HG02973 (cell line): ENCODE measurements around the gene E4F1.

Source experiments
- ATAC-seq: cut with Tn5 transposase; IDR thresholded peaks from one replicate; pipeline ENCODE4 v1.9.1; 2021; ENCODE audit warnings: moderate library complexity; ENCODE audit not compliant: unreplicated experiment

The E4F1 gene

DNA sequence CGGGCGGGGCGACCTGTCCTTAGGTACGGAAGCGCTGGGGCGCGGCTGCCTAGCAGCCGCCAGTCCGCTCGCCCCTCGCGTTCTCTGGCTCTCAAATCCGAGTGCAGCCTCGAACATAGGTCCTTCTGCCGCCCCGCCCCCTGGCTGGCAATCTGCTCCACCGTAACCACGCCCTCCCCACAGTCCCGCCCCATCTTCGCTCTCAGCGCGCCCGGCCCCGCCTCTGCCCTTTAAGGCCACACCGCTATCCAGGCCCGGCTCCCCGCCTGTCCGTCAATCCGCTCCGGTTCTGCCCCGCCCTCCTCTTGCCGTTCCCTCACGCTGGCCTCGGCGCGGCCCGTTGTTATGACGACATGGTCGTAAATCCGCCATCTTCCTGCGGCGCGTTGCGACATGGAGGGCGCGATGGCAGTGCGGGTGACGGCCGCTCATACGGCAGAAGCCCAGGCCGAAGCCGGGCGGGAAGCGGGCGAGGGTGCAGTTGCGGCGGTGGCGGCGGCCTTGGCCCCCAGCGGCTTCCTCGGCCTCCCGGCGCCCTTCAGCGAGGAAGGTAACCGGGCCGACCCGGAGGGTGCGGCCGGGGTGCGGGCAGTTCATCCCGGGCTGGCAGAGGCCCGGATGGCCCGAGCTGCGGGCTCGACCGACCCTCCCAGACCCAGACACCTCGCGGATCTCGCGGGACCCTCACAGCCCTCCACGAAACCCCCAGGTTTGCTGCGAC lies at the start of gene E4F1:
E4F1 (plus strand) TSS at position 371 of the 721 bp plus-strand sequence; CDS start at position 394, 23 bp downstream.
- ATAC-seq, result peak; percentile 92

GRCh38 chr16:2173916-2174315 lies 49.5 kb upstream of the E4F1 start:
- ATAC-seq, result no peak

DNA sequence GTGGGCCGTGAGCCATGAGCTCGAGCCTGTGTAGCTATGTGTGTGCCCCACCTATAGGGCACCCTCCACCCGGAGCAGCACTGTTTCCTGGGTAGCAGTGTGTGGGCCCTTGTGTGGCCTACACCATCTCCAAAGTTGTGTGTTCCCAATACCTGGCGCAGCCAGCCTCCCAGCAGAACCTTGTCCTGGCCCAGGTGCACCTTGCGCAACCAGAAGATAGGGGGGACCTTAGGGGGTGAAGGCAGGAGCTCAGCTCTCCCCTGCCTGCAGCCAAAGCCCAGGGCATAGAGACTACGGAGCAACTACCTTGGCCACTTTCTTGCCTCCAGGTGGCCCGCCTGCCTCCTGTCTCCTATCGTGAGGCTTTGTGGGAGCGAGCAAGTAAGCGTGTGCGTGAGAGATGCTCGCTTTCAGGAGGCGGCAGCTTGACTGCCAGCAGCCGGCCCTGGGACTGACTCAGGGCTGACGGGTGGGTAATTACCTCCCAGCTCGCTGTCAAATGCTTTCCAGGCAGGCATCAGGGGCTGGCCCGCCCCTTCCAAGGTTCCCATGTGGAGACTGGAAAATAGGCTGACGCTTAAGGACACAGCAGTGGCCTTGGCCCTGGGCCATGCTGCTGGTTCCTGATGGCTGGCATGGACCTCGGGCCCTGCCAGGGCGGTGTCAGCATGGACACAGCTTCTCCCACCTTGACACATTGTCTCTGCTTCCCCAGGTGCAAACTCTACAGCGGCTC lies 48.8 kb upstream of the E4F1 start:
- no peak for ATAC-seq

DNA sequence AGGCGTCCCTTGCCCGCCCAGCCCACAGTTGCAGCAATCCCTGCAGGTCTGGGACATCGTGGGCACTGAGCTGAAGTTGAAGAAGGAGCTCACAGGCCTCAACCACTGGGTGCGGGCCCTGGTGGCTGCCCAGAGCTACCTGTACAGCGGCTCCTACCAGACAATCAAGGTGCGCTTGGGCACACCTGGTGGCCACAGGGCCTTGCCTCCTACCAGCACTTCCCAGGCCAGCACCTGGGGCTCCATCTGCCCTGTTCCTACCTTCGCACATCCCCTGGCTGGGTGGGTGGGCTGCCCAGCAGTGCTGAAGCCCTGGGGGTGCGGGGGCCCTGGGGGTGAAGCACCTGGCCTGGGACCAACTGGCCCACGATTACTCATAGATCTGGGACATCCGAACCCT lies 47.9 kb upstream of the E4F1 start:
- ATAC-seq, result no peak

DNA sequence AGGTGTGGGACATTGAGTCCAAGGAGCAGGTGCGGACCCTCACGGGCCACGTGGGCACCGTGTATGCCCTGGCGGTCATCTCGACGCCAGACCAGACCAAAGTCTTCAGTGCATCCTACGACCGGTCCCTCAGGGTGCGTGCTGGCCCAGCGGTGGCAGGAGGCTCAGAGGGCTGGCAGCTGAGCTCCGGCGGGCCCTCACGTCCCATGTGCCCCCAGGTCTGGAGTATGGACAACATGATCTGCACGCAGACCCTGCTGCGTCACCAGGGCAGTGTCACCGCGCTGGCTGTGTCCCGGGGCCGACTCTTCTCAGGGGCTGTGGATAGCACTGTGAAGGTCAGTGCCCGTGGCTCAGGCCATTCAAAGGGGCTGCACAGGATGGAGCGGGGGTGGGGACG lies 47.3 kb upstream of the E4F1 start:
- ATAC-seq, result no peak

GRCh38 chr16:2177101-2177500 lies 46.3 kb upstream of the E4F1 start:
- ATAC-seq, result no peak

- ATAC-seq, result no peak
Measured at GRCh38 chr16:2177561-2177960, 45.8 kb upstream of the E4F1 start.

DNA sequence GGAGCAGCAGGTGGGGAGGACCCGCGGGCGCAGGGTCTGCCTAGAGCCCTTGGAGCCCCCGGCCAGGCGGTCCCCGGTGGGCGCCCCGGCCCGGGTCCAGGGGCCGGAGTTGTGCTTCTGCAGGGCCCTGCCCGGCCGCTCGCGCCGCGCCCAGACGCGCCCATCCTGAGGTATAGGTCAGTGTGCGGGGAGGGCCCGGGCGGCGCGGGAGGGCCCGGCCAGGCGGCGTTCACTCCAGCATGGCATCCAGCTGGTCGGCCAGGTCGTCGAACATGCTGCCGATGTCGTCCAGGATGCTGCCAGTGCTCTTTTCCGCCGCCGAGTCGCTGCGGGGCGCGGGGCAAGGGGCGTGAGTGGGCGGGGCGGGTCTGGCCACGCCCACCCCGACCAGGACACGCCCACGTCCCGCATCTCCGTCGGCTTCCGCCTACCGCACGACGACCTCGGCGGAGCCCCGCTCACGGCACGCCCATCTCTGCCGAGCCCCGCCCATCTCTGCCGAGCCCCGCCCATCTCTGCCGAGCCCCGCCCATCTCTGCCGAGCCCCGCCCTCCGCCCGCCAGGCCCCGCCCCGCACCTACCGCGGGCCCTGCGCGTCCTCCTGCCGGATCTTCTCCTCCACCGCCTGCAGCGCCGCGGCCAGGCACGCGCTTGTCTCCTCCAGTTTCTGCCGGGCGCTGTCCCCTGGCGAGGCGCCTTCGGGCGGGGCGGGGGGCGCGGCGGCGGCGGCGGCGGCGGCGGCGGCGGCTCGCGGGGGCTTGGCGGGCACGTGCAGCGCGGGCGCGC lies 44.9 kb upstream of the E4F1 start:
- ATAC-seq, result no peak

- no peak for ATAC-seq
Measured at GRCh38 chr16:2179107-2179501, 44.3 kb upstream of the E4F1 start.

- ATAC-seq, result no peak
Measured at GRCh38 chr16:2179576-2179975, 43.8 kb upstream of the E4F1 start.

- no peak for ATAC-seq
Measured at GRCh38 chr16:2180461-2180860, 42.9 kb upstream of the E4F1 start.

GRCh38 chr16:2180962-2181923 lies 42.1 kb upstream of the E4F1 start:
- no peak for ATAC-seq

DNA sequence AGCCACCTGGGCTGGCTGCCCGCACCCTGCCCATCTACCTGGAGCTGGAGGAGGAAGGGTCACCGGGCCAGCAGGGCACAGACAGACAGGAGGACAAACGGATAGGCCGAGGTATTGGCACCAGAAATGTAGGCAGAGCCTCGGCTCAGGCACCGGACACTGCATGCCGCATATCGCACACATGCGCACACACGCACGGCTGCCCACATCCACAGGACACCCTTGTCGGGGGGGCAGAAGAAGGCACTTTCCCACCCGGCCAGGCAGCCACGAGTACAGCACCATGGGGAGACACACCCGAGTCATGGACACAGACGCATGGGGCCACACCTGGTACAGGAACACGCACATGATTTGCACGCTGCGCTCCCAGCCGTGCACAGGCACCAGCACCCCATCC lies 41.4 kb upstream of the E4F1 start:
- no peak for ATAC-seq

DNA sequence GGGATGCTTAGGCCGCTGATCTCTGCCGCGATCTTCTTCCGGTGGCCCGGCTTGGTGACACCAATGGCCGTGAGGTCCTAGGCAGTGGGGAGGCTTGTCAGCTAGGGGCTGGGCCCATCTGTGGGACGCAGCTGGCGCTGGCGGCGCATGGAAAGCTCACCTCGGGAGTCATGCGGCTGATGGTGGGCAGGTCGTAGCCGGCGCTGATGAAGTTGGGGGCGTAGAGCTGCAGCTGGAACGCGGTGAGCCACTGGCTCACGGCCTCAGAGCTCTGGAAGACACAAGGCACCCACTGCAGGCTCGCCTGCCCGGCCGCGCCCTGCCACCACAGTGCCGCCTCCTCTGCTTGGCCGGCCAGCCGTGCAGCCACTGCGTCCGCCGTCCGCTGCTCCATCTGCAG lies 39.7 kb upstream of the E4F1 start:
- no peak for ATAC-seq

GRCh38 chr16:2184346-2184745 lies 39.0 kb upstream of the E4F1 start:
- no peak for ATAC-seq

- ATAC-seq, result no peak
Measured at GRCh38 chr16:2184962-2185361, 38.4 kb upstream of the E4F1 start.

- ATAC-seq, result no peak
Measured at GRCh38 chr16:2186064-2186463, 37.3 kb upstream of the E4F1 start.

DNA sequence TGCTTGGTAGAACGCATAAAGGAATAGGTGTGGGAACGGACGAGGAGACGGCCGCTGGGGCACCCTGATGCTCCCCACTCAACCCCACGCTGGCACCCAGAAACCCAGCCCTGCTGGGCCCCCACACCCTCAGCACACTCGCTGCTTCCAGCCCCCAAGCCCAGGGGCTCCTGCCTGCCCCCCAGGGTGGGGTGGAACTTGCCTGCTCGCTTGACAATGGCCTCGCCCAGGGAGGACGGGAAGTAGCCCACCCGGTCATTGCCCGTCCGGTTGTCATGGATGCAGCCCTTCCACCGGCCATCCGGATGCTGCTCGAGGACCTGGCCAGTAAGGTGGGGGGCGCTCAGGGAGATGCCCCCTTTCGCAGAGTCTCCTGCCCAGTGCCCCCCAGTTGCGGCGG lies 36.9 kb upstream of the E4F1 start:
- no peak for ATAC-seq

GRCh38 chr16:2187212-2187611 lies 36.2 kb upstream of the E4F1 start:
- ATAC-seq, result no peak

DNA sequence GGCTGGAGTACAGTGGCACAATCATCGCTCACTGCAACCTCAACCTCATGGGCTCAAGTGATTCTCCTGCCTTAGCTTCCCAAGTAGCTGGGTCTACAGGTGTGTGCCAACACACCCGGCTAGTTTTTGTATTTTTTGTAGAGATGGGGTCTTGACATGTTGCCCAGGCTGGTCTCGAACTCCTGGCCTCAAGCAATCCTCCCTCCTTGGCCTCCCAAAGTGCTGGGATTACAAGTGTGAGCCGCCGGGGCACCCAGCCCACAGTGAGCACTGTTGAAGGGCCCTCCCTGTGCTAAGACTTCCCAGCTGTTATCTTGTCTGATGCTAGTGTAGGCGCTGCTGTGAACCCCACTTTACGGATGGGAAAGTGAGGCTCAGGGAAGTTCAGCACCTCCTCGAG lies 35.0 kb upstream of the E4F1 start:
- ATAC-seq, result no peak
